NCI-H524 treated with DMSO at 0.1 percent for 48 hours (cell line): ENCODE results near the gene WDR4.
"Not testable (repeated sequence)": the region's sequence is repeated elsewhere in the genome, so short reads cannot be mapped to it uniquely, and the experiment has no call there.

Source experiments
- DNase-seq: peaks from one replicate; lab custom pipeline; 2025; lab: John Stamatoyannopoulos, UW

The WDR4 gene, protein sequence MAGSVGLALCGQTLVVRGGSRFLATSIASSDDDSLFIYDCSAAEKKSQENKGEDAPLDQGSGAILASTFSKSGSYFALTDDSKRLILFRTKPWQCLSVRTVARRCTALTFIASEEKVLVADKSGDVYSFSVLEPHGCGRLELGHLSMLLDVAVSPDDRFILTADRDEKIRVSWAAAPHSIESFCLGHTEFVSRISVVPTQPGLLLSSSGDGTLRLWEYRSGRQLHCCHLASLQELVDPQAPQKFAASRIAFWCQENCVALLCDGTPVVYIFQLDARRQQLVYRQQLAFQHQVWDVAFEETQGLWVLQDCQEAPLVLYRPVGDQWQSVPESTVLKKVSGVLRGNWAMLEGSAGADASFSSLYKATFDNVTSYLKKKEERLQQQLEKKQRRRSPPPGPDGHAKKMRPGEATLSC

GRCh38 chr21:42878993-42879787 is at the start of gene WDR4:
WDR4 (minus strand) TSS chr21:42879539; CDS start chr21:42879495, 44 bp downstream.
- peak; percentile 89 for DNase-seq

DNA sequence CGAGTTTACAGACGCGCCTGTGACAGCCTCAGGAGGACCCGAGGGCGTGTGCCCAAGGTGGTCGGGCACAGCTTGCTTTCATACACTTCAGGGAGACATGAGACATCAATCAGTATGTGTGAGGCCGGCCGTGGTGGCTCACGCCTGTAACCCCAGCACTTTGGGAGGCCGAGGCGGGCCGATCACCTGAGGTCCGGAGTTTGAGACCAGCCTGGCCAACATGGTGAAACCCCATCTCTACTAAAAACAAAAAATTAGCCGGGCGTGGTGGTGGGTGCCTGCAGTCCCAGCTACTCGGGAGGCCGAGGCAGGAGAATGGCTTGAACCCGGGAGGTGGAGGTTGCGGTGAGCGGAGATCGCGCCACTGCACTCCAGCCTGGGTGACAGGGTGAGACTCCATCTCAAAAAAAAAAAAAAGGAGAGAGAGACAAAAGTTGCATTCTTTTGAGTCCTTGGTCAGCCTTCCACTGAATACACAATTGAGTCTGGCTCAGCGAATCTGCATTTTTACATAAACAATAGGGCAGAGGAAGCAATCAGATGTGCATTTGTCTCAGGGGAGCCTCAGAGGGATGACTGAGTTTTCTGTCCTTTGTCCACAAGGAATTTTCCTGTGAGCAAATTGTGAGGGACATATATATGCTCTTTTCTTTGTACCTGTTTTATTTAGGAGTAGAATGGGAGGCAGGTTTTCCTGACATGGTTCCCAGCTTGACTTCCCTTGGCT is 48.3 kb upstream of the WDR4 start:
- not testable (repeated sequence) for DNase-seq

- no peak for DNase-seq
Observed at GRCh38 chr21:42925114-42925926, 46.0 kb upstream of the WDR4 start, which contains the start of gene ERVH48-1. ERVH48-1 (minus strand) TSS chr21:42925630; CDS start chr21:42919006, 6,624 bp downstream.

DNA sequence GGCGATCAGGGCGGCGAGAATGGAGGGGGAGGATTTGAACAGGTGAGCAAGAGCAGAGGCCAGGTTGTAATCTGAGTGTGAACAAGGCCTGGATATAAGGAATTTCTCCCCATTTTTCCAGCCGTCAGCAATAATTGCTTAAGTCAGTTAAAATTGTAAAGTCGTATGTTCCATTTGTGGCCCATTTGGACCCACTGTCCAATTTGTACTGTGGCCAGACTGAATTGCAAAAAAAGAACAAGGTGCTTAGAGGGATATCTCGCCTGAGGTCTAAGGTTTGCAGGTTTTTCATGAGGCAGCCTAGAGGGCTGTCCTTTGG is 45.1 kb upstream of the WDR4 start:
- DNase-seq, result no peak

- DNase-seq, result peak; percentile 89
Observed at GRCh38 chr21:42923553-42924432, 44.5 kb upstream of the WDR4 start.

DNA sequence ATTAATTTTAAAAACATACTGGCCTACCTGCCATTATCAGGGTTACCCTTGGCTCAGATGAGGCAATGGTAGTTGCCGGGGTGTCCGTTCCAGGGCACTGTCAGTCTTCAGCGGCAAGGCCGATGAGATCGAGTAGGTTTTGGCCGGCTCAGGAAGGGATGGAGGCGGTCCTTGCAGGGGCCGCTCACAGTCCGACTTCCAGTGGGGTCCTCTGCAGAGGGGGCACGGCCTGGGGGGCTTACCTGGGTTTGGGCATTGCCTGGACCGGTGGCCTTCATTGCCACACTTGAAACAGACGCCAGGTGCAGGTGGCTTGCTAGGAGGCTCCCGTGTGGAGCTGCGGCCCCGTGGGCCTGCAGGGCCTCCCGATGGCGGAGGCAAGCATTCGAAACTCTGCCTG is 43.6 kb upstream of the WDR4 start:
- DNase-seq, result no peak

GRCh38 chr21:42921927-42922326 is 42.6 kb upstream of the WDR4 start:
- DNase-seq, result no peak

DNA sequence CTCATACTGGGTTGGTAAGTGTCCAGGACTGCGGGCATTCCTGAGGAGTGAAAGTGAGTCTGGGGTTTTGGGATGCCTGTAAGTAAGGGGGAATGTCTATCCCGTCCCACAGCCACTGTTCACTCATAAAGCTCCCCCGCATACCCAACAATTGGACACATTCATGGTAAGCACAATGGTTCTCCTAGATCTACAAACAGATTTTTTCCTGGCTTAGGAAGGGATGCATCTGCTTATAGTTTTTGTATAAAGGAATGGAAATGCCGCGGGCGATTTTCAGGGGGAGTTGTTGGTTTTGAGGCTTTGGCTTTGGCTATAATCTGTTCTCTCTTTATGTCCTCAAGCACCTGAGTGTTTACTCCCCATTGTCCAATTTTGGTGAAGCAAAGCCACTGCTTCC is 39.0 kb upstream of the WDR4 start:
- no peak for DNase-seq

- DNase-seq, result no peak
Observed at GRCh38 chr21:42913476-42913875, 34.1 kb upstream of the WDR4 start.

DNA sequence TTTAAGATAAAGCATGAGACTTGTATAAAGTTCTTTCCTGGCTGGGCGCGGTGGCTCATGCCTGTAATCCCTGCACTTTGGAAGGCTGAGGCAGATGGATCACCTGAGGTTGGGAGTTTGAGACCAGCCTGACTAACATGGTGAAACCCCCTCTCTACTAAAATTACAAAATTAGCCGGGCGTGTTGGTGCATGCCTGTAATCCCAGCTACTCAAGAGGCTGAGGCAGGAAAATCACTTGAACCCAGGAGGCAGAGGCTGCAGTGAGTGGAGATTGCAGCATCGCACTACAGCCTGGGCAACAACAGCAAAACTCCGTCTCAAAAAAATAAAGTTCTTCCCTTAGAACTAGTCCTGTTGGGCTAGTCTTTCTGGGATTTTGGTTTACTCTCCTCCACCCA is 32.6 kb upstream of the WDR4 start:
- not testable (repeated sequence) for DNase-seq

GRCh38 chr21:42908484-42908883 is 29.1 kb upstream of the WDR4 start:
- DNase-seq, result not testable (repeated sequence)

DNA sequence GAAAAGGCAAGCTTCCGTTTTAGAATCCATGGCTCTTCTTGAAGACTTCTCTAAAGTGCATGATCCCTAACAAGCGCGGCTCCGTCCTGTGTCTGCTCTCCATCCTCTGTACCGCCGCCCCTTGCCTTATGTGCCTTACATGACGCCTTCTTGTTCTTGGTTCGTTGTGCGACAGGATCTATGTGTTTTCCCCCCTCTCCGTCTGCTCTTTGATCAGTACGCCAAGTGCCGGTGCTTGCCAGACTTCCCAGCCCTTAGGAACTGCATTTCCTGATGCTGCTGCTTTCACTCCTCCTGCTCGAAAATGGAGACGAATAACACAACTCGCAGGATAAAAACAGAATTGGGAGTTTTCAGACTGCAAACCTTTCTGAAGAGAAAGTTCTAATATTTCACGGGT is 26.9 kb upstream of the WDR4 start:
- no peak for DNase-seq

GRCh38 chr21:42905195-42905594 is 25.9 kb upstream of the WDR4 start:
- DNase-seq, result no peak

GRCh38 chr21:42903817-42904216 is 24.5 kb upstream of the WDR4 start:
- DNase-seq, result no peak

GRCh38 chr21:42900446-42900845 is 21.1 kb upstream of the WDR4 start:
- no peak for DNase-seq

DNA sequence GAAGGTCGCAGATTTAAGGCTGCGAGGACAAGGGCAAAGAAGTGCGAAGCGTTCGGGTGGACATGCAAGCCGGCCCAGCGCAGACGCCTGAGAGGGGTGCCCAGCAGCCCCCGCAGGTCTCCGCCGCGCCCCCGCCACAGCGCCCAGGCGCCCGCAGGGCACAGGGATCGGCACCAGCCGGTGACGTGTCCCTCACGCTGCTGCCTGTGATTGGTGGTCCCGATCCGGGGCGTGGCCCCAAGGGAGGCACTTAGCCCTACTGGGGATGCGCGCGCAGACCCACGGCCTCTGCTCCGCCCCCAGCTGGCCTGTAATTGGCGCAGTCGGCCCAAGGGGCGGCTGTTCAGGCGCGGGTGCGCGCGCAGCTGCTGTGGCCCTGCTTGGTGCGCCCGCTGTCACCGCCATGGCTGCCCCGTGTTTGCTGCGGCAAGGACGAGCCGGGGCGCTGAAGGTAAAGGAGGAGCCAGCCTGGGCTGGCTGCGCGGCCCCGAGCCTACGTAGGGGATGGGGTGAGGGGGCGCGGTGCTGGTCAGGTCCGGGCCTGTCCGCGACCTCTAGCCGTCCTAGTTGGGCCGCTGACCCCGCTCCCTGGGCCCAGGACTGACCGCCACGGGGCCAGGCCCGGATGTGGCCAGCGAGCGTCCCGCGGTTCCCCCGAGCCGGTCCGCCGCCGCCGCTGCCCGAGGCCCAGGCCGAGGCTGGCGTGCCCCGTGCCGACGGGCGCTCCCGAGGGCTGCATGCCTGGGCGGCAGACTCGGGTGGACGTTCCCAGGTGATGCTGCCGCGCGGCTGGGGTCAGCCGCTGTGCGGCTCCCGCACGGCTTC is 13.8 kb upstream of the WDR4 start, which contains the start of gene NDUFV3:
TSS of gene NDUFV3 (plus strand) at position 379 of the 825 bp plus-strand sequence. CDS start at position 404, 25 bp downstream.
- peak; percentile 87 for DNase-seq

DNA sequence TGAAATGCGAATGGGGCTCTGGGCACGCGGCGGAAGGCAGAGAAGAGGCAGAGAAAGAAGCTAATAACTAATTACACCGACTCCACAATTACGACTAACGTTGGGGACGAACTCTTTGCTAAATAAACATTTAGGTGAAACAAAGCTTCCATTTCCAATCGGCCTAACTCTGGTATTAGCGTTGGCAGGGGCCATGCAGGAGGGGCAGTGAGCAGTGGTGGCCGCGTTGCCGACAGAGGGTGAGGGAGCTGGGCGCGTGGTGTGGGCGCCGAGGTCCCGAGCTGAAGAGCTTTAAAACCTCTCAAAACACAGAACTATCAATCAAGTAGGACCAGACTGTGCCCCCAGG is 13.2 kb upstream of the WDR4 start:
- no peak for DNase-seq

DNA sequence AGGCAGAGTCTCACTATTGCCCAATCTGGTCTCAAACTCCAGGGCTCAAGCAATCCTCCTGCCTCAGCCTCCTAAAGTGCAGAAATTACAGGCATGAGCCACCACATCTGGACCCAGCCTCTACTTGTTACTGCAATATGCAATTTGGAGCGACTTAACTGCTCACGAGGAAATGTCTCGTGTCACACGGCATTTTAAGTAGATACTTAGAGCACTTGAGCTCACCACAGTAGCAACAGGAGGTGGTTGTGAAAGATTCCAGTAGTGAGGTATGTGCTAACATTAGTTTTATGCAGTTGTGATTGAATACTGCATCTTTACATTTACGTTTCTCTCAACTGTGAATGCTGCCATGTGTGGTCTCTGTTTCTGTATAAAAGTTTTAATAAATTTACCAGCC is 8.0 kb upstream of the WDR4 start:
- DNase-seq, result no peak

DNA sequence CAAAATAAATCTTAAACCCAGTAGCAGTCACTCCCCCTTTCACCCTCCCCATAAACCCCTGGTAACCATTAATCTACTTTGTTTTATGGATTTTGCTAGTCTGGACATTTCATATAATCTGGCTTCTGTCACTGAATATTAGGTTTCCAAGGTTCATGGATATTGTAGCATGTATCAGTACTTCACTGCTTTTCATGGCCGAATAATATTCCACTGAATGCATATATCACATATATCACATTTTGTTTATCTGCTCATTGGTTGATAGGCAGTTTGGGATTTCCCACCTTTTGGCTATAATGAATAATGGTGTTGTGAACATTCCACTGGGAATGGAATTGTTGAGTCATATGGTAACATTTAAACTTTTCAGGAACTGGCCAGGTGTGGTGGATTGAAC is 4.6 kb upstream of the WDR4 start:
- no peak for DNase-seq

DNA sequence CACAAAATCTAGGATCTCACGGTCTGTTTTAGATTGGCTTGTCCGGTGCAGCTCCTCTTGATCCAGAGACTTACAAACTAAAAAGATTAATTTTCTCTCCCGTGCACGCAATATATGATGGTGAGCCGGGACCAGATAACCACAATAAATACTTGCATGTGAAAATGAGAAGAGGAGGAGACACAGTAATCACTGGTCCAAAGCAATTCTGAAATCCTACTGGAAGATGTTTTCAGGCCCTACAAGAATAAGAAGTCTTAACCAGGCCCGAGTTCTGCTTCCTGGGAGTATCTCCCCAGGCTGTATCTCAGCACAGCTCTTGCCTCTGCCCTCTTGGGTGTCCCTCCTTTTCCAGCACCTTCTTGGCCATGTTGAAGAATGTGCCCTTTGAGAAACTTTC is 1.0 kb upstream of the WDR4 start:
- DNase-seq, result no peak
